B cell (primary cell): ENCODE measurements around the gene CDH13. TPM values are rescaled to one million over a fixed set of nuclear protein-coding genes. Genes with fewer than 3 reads are reported as not detected.

ENCODE experiments used
- ATAC-seq: fragments of 200-7000 bp; cut with Tn5 transposase; one replicate; pipeline ENCODE4 v1.10.0; 2021; ENCODE audit warnings: low read depth, mild to moderate bottlenecking, moderate number of reproducible peaks, moderate library complexity
- CTCF ChIA-PET: fragments of 350-600 bp; sonication (Branson Sonifier 250); formaldehyde crosslinking; loops from one replicate; lab custom pipeline; 2021; ENCODE audit warnings: antibody characterized with exemption, inconsistent platforms; lab: Charles Lee
- POLR2A ChIA-PET: fragments of 350-600 bp; sonication (Branson Sonifier 250); formaldehyde crosslinking; loops from one replicate; lab custom pipeline; 2021; ENCODE audit warnings: antibody characterized with exemption; lab: Charles Lee
- DNase-seq: peaks from one replicate; pipeline ENCODE4 v3.0.0; 2013
- H2AFZ ChIP-seq: 2 replicates; pipeline ENCODE4 v1.6.1; 2012; ENCODE audit warnings: mild to moderate bottlenecking, low read depth, low read length; ENCODE audit not compliant: insufficient read depth, poor library complexity, severe bottlenecking
- H3K27ac ChIP-seq, 2 donors: 1 replicate in 1 of 2; 2 replicates in 1 of 2; pipeline ENCODE4 v1.5.1; 2012 to 2013; ENCODE audit warnings: low read length in 2 of 2, mild to moderate bottlenecking in 2 of 2, moderate library complexity in 1 of 2
- H3K27me3 ChIP-seq, 4 experiments: fragments of 200-600 bp in 1 of 4; sonication (generic) in 1 of 4; replicated peaks in 1 of 4; 1 replicate in 2 of 4; 2 replicates in 2 of 4; pipeline versions ENCODE4 v1.6.1 to v1.7.0; 2013 to 2016; ENCODE audit warnings: low read length in 3 of 4, mild to moderate bottlenecking in 2 of 4, mixed read lengths in 1 of 4, moderate library complexity in 1 of 4; ENCODE audit not compliant: insufficient read depth in 4 of 4, control insufficient read depth in 3 of 4; ENCODE audit errors: control extremely low read depth in 1 of 4
- H3K36me3 ChIP-seq, 2 experiments: replicated peaks in 1 of 2; 1 replicate in 1 of 2; 2 replicates in 1 of 2; pipeline versions ENCODE4 v1.6.1 to v1.7.1; 2013; ENCODE audit warnings: low read length in 1 of 2; ENCODE audit not compliant: insufficient read depth in 2 of 2, control insufficient read depth in 1 of 2; ENCODE audit errors: control extremely low read depth in 1 of 2, extremely low read depth in 1 of 2
- H3K4me1 ChIP-seq, 2 donors: fragments of 200-600 bp in 1 of 2; sonication (generic) in 1 of 2; 1 replicate in 1 of 2; 2 replicates in 1 of 2; pipeline versions ENCODE4 v1.5.1 to v1.6.1; 2013 to 2017; ENCODE audit warnings: low read length in 2 of 2; ENCODE audit not compliant: control insufficient read depth in 2 of 2, insufficient read depth in 2 of 2
- H3K4me2 ChIP-seq: replicated peaks from 2 replicates; pipeline ENCODE3; 2012; ENCODE audit warnings: mild to moderate bottlenecking, low read depth, low read length; ENCODE audit not compliant: poor library complexity, severe bottlenecking
- H3K4me3 ChIP-seq, 5 experiments: fragments of 200-600 bp in 1 of 5; sonication (generic) in 1 of 5; 1 replicate in 3 of 5; 2 replicates in 2 of 5; pipeline versions ENCODE4 v1.5.1 to v1.7.0; 2011 to 2016; ENCODE audit warnings: low read length in 4 of 5, mild to moderate bottlenecking in 4 of 5, low read depth in 2 of 5, control low read depth in 1 of 5, moderate library complexity in 1 of 5; ENCODE audit not compliant: insufficient read depth in 1 of 5; ENCODE audit errors: control extremely low read depth in 1 of 5, extremely low read depth in 1 of 5
- H3K79me2 ChIP-seq: fragments of 200-600 bp; sonication (generic); one replicate; pipeline ENCODE4 v1.6.0; 2016; ENCODE audit warnings: low read length; ENCODE audit not compliant: control insufficient read depth, insufficient read depth
- H3K9ac ChIP-seq: fragments of 200-600 bp; sonication (generic); 2 replicates; pipeline ENCODE4 v1.6.1; 2017; ENCODE audit warnings: mild to moderate bottlenecking, low read length, moderate library complexity
- H3K9me3 ChIP-seq, 3 donors: one replicate each; pipeline versions ENCODE4 v1.6.1 to v1.7.1; 2013; ENCODE audit warnings: low read length in 2 of 3; ENCODE audit not compliant: control insufficient read depth in 2 of 3, insufficient read depth in 1 of 3; ENCODE audit errors: control extremely low read depth in 1 of 3
- H4K20me1 ChIP-seq: 2 replicates; pipeline ENCODE4 v1.6.0; 2012; ENCODE audit warnings: mild to moderate bottlenecking, low read length; ENCODE audit not compliant: insufficient read depth, control insufficient read depth, poor library complexity, severe bottlenecking
- H3K27ac Mint-ChIP-seq: one replicate; pipeline ENCODE4 v1.8.0; 2021; ENCODE audit warnings: mixed read lengths
- H3K27me3 Mint-ChIP-seq: one replicate; pipeline ENCODE4 v1.8.0; 2021; ENCODE audit warnings: mixed read lengths
- H3K4me1 Mint-ChIP-seq: one replicate; pipeline ENCODE4 v1.8.0; 2021; ENCODE audit warnings: mixed read lengths
- H3K4me3 Mint-ChIP-seq: one replicate; pipeline ENCODE4 v1.8.0; 2021; ENCODE audit warnings: mixed read lengths
- H3K9me3 Mint-ChIP-seq: one replicate; pipeline ENCODE4 v1.8.0; 2022; ENCODE audit warnings: mixed read lengths; ENCODE audit not compliant: insufficient read depth
- CTCF ChIP-seq: fragments of 200-600 bp; IDR thresholded peaks from one replicate; pipeline ENCODE4 v1.8.0; 2022; ENCODE audit warnings: antibody characterized with exemption, mild to moderate bottlenecking
- EZH2 ChIP-seq: IDR thresholded peaks from 2 replicates; pipeline ENCODE4 v1.6.1; 2012; ENCODE audit warnings: borderline replicate concordance, low read depth, mild to moderate bottlenecking, moderate library complexity, low read length; ENCODE audit not compliant: insufficient read depth, poor library complexity, severe bottlenecking
- WGBS: methylation state at CpG from one replicate; pipeline ENCODE4 v1.1.5; 2013; ENCODE audit warnings: missing lambda C conversion rate; ENCODE audit not compliant: insufficient coverage; 5-methylcytosine and 5-hydroxymethylcytosine counted together
- intact Hi-C: fragments of 100-400 bp; cut with micrococcal nuclease; formaldehyde crosslinking; loops from one replicate; pipeline ENCODE4 v1.10.0; 2022
- polyA plus RNA-seq: library from polyadenylated mRNA; depleted of rRNA; stranded (reverse); fragments of >200 nt; gene quantifications from 2 replicates; pipeline ENCODE4 v1.2.3, GENCODE V29; 2012
- total RNA-seq, 2 donors: library from RNA; stranded (reverse); fragments of 120-200 nt in 1 of 2; gene quantifications; 1 replicate in 1 of 2; 2 replicates in 1 of 2; pipeline versions ENCODE4 v1.2.3 to v1.2.4, GENCODE V29; 2013 to 2022

Gene CDH13
- total and polyA plus RNA-seq, 2 donors (not counting 1 experiment from before 2014, with no cell fraction given) = not detected

GRCh38 chr16:82769845-82770244, 143.1 kb downstream of the CDH13 start:
- Mint-ChIP-seq H3K4me1 (peaks cover 18% of the 10 kb centered on the region), H3K4me3 (no peak overlapping the region), H3K27ac (no peak overlapping the region), H3K9me3 (no peaks in the 10 kb centered on the region), H3K27me3 (peaks cover 9% of the 10 kb centered on the region)
- Histone ChIP-seq H3K27ac (no peak overlapping the region), H2AFZ (no peak overlapping the region), H3K4me1 (peaks cover 17 to 33% of the 10 kb centered on the region in 2 donors), H3K36me3 (no peaks in the 10 kb centered on the region), H3K4me2 (no peak overlapping the region), H4K20me1 (no peaks in the 10 kb centered on the region), H3K27me3 (no peaks in the 10 kb centered on the region), H3K79me2 (no peaks in the 10 kb centered on the region), H3K4me3 (no peak overlapping the region), H3K9ac (no peak overlapping the region), H3K9me3 (peaks cover 0 to 1% (median 0%) of the 10 kb centered on the region in 3 donors)
- ChIA-PET CTCF (no interaction called here), POLR2A (no interaction called here)
- WGBS = 93% methylated on average over 3 of the region's 5 CpGs
- DNase-seq (no peak), ATAC-seq (no peak)
- TF ChIP-seq CTCF (no peak), EZH2 (no peak)
- intact Hi-C loops = no loop called here

- H3K4me3 Mint-ChIP-seq = no peak overlapping the region
- 90% methylated on average over 2 of the region's 3 CpGs for WGBS
- POLR2A ChIA-PET = no interaction called here
- Histone ChIP-seq H3K27me3 (no peaks in the 10 kb centered on the region), H3K27ac (no peak overlapping the region), H4K20me1 (no peaks in the 10 kb centered on the region), H3K4me2 (no peak overlapping the region), H3K9ac (no peak overlapping the region), H3K4me1 (peaks cover 39 to 57% of the 10 kb centered on the region in 2 donors), H3K4me3 (no peak overlapping the region), H2AFZ (no peak overlapping the region), H3K9me3 (no peaks in the 10 kb centered on the region), H3K36me3 (no peaks in the 10 kb centered on the region), H3K79me2 (no peaks in the 10 kb centered on the region)
- H3K4me1 Mint-ChIP-seq = peaks cover 40% of the 10 kb centered on the region
- no peak for ATAC-seq
- CTCF ChIA-PET = no interaction called here
- H3K27me3 Mint-ChIP-seq = peaks cover 7% of the 10 kb centered on the region
- no peaks in the 10 kb centered on the region for H3K9me3 Mint-ChIP-seq
- peak overlapping the region; percentile 32 for H3K27ac Mint-ChIP-seq
- DNase-seq = peak; percentile 30
- TF ChIP-seq CTCF (no peak), EZH2 (no peak)
- intact Hi-C loops = no loop called here
These were observed 145.4 kb downstream of the CDH13 start for GRCh38 chr16:82772215-82772614.
